Stimulated activated effector memory CD8-positive, alpha-beta T cell treated with anti-CD3 and anti-CD28 coated beads, Interleukin-12 subunit alpha, Interleukin-12 subunit beta, amount 100 ng/mL, for 72 hours (primary cell): ENCODE measurements around the gene KIRREL1.

Source experiments
- ATAC-seq: fragments of 150-1000 bp; cut with Tn5 transposase; 2 replicates; pipeline ENCODE4 v1.10.0; 2021
- DNase-seq, 2 donors: peaks; one replicate each; pipeline ENCODE4 v3.0.0; 2021 to 2022; ENCODE audit warnings: low spot score in 2 of 2
- H3K27ac Mint-ChIP-seq: one replicate; pipeline ENCODE4 v1.8.0; 2022; ENCODE audit warnings: mild to moderate bottlenecking, mixed read lengths
- H3K36me3 Mint-ChIP-seq: one replicate; pipeline ENCODE4 v1.8.0; 2022; ENCODE audit warnings: mild to moderate bottlenecking, mixed read lengths
- H3K4me1 Mint-ChIP-seq: one replicate; pipeline ENCODE4 v1.8.0; 2022; ENCODE audit warnings: mixed read lengths
- H3K4me3 Mint-ChIP-seq: one replicate; pipeline ENCODE4 v1.8.0; 2022; ENCODE audit warnings: mild to moderate bottlenecking, mixed read lengths
- H3K9me3 Mint-ChIP-seq: one replicate; pipeline ENCODE4 v1.8.0; 2022; ENCODE audit warnings: mixed read lengths

KIRREL1 gene

GRCh38 chr1:158131217-158131616 is 137.8 kb downstream of the KIRREL1 start:
- Mint-ChIP-seq H3K36me3 (no peaks in the 10 kb centered on the region), H3K4me1 (no peaks in the 10 kb centered on the region), H3K9me3 (no peaks in the 10 kb centered on the region), H3K4me3 (no peak overlapping the region), H3K27ac (no peak overlapping the region)
- no peak for DNase-seq
- ATAC-seq: no peak

DNA sequence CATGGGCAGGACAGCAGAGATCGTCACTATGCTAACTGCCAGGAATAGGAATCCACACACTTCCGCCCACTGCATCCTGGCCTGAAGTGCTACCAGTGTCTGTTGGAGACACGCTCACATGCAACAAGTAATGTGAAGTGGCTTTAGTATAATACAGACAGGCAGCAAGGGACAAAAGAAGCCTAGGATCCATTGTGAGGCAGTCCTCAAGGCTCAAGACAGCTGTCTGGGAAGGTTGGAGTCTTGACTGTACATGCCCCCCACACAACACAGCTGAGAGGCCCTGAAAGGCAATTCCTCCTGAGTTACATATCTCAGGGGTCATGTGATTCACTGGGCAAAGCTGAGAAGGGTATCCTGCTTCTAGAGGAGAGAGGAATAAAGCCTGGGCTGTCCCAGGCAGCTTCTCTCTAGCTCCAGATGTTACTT is 147.3 kb downstream of the KIRREL1 start:
- Mint-ChIP-seq H3K4me3 (no peak overlapping the region), H3K4me1 (no peaks in the 10 kb centered on the region), H3K36me3 (no peaks in the 10 kb centered on the region), H3K9me3 (no peaks in the 10 kb centered on the region), H3K27ac (no peak overlapping the region)
- DNase-seq: no peak
- no peak for ATAC-seq

DNA sequence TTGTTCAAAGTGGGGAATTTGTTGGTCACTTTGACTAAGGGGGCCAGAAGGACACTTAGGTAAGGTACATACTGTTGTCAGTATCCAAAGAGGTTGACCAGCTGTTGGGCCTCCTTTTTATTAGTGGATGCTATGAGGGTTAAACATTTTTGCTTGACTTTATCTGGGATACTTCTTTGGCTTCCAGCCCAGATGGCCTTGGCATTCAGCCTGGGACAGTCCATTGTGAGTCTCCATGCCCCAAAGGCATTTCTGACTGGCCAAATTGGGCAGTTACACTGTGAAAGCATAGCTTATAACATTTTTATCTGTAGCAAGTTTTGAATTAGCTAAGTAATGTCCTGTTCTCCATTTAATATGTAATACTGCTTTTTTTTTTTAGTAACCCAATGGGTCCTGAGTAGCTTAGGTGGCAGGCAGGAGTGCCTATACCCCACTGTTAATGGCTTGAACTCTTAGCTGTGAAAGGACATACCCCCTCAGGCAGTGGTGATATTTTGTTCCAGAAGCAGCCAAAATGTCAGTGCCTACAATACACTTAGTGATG is 151.8 kb downstream of the KIRREL1 start:
- no peak for DNase-seq
- Mint-ChIP-seq H3K4me3 (no peak overlapping the region), H3K4me1 (peaks cover 18% of the 10 kb centered on the region), H3K27ac (no peak overlapping the region), H3K9me3 (no peaks in the 10 kb centered on the region), H3K36me3 (no peaks in the 10 kb centered on the region)
- no peak for ATAC-seq

- Mint-ChIP-seq H3K36me3 (no peaks in the 10 kb centered on the region), H3K4me1 (peaks cover 25% of the 10 kb centered on the region), H3K27ac (no peak overlapping the region), H3K4me3 (no peak overlapping the region), H3K9me3 (no peaks in the 10 kb centered on the region)
- ATAC-seq (no peak), DNase-seq (no peak)
Observed at GRCh38 chr1:158146165-158146564, 152.7 kb downstream of the KIRREL1 start.

DNA sequence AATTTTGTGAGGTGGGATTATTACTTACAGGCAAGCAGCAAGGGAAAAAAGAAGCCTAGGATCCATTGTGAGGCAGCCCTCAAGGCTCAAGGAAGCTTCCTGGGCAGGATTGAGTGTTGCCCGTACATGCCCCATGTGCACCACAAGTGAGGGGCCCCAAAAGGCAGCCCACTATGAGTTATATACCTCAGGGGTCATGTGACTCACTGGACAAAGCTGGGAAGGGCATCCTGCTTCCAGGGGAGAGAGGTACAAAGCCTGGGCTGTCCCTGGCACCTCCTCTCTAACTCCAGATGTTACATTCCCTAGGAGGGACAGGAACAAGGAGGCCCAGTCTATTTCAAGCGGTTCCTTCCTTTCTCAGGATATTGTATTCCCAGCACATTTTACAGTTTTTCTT is 153.3 kb downstream of the KIRREL1 start:
- ATAC-seq: no peak
- peaks cover 25% of the 10 kb centered on the region for H3K4me1 Mint-ChIP-seq
- H3K27ac Mint-ChIP-seq: no peak overlapping the region
- no peaks in the 10 kb centered on the region for H3K9me3 Mint-ChIP-seq
- no peak overlapping the region for H3K4me3 Mint-ChIP-seq
- H3K36me3 Mint-ChIP-seq: no peaks in the 10 kb centered on the region
- no peak for DNase-seq

- no peak for DNase-seq
- Mint-ChIP-seq H3K27ac (no peak overlapping the region), H3K9me3 (no peaks in the 10 kb centered on the region), H3K36me3 (no peaks in the 10 kb centered on the region), H3K4me1 (peaks cover 25% of the 10 kb centered on the region), H3K4me3 (no peak overlapping the region)
- ATAC-seq: no peak
Observed at GRCh38 chr1:158147401-158147800, 154.0 kb downstream of the KIRREL1 start.

GRCh38 chr1:158147869-158148268 is 154.4 kb downstream of the KIRREL1 start:
- no peaks in the 10 kb centered on the region for H3K36me3 Mint-ChIP-seq
- no peaks in the 10 kb centered on the region for H3K9me3 Mint-ChIP-seq
- no peak for DNase-seq
- peaks cover 25% of the 10 kb centered on the region for H3K4me1 Mint-ChIP-seq
- H3K4me3 Mint-ChIP-seq: no peak overlapping the region
- no peak for ATAC-seq
- no peak overlapping the region for H3K27ac Mint-ChIP-seq

DNA sequence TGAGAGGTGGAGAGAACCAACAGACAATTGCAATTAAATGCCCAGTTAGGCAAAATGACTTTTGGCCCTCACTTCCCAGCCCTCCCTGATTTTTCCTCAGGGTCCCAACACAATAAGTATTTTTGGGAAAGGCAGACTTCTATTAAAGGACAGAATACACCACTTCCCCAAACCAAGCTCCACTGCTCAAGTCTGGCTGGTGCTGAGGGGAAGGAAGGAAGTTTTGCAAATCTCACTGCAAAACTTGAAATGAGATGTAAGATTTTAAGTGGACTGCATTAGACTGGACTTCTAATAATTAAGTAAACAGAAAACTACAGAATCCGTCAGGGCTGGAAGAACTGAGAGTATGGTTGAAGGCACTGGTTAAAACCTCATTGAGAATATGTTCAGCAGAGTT is 155.0 kb downstream of the KIRREL1 start:
- H3K9me3 Mint-ChIP-seq: no peaks in the 10 kb centered on the region
- no peak for DNase-seq
- peak overlapping the region; percentile 87 for H3K27ac Mint-ChIP-seq
- no peaks in the 10 kb centered on the region for H3K36me3 Mint-ChIP-seq
- no peak for ATAC-seq
- H3K4me1 Mint-ChIP-seq: peaks cover 25% of the 10 kb centered on the region
- H3K4me3 Mint-ChIP-seq: peak overlapping the region; percentile 76

- Mint-ChIP-seq H3K4me3 (peak overlapping the region; percentile 76), H3K36me3 (no peaks in the 10 kb centered on the region), H3K4me1 (peaks cover 25% of the 10 kb centered on the region), H3K27ac (peak overlapping the region; percentile 87), H3K9me3 (no peaks in the 10 kb centered on the region)
- ATAC-seq: no peak
- DNase-seq: no peak
Observed at GRCh38 chr1:158149175-158149574, 155.7 kb downstream of the KIRREL1 start.
